Measurements from ENCODE around the gene SNED1. TPM values are rescaled to one million over a fixed set of nuclear protein-coding genes. Genes with fewer than 3 reads are reported as not detected.

SNED1 gene
- polyA plus RNA-seq, 1 donor from 2014 or later: 17.0 TPM

DNA sequence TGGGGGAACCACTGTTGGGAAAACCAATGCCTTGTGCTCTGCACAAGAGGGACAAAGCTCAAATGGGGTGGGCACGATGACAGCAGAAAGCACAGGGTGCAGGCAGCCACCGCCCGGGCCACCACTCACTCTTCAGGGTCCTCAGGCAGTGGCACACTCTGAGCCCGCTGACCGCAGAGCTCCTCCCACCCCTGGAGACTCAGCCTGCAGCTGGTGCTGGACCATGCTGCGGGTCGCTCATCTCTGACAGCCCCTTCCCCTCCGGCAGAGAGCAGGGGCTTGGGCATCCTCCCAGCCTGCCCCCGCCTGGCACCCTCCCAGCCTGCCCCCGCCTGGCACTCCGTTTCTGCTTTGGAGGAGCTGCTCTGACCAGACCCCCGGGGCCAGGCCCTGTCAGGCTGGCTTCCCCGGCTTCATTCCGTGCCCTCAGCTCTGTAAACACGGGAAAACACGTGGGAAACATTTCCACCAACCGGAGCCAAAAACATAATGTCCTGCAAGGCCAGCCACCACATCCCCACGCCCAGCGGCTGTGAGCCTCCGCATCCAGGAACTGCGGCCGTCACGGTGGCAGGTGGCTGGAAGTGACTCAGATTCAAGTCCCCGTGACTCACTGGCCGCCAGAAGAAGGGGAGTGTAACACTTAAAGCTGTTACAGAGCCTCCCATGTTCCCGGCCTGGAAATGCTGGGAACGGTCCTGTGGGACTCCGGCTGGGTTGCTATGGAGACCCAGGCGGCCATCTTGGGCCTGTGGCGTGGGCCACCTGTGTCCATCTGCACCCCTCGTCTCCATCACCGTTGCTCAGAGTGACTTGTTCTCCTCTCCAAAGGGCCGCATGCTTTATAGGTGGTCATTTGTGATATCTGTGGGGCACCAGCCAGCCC lies 6.8 kb upstream of the SNED1 start:
- no peak overlapping the region for H3K4me3 Mint-ChIP-seq

DNA sequence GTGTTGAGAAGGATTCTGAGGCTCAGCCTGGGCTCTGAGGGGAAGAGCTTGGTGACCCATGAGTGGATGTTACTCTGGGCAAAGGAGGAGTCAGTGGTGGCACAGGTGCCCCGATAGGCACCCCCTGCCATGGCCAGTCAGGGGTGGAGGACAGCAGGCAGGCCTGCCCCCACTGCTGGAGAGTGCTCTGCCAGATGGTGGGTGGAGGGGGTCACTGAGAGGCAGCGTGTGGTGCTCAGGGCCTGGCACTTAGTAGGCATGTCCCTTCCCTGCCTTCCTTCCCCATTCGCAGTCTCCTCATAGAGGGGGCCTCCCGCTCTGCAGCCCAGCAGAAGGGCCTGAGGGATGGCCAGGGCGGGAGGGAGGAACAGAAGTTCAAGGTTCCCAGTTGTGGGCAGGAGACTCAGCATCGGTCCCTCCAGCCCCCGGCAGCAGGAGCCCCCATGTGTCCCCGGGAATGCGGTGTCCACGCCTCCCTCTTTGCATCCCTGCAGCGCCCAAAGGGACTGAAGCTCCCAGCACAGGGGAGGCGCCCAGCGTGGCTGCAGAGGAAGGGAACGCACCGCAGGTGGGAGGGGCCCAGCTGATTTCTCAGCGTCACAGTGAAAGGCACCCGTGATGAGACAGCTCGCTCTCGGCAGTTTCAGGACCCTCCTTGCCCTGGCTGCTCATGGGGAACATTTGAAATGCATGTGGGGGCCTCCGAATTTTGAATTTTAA lies 5.7 kb upstream of the SNED1 start:
- no peaks in the 10 kb centered on the region for H3K9me3 Mint-ChIP-seq
- H3K4me3 Mint-ChIP-seq: peak overlapping the region in 2 of 4 donors; percentile 0 to 12
- no peak overlapping the region for H3K27ac Mint-ChIP-seq
- peaks cover 0 to 4% (median 2%) of the 10 kb centered on the region in 3 donors for H3K4me1 Mint-ChIP-seq
- H3K27me3 Mint-ChIP-seq: peaks cover 9% of the 10 kb centered on the region
- no peaks in the 10 kb centered on the region for H3K36me3 Mint-ChIP-seq

More for the DNA sequence above, 6.8 kb upstream of the SNED1 start:
- Mint-ChIP-seq H3K27ac (no peak overlapping the region), H3K36me3 (no peaks in the 10 kb centered on the region), H3K9me3 (no peaks in the 10 kb centered on the region), H3K27me3 (peaks cover 5% of the 10 kb centered on the region), H3K4me1 (no peaks in the 10 kb centered on the region)

DNA sequence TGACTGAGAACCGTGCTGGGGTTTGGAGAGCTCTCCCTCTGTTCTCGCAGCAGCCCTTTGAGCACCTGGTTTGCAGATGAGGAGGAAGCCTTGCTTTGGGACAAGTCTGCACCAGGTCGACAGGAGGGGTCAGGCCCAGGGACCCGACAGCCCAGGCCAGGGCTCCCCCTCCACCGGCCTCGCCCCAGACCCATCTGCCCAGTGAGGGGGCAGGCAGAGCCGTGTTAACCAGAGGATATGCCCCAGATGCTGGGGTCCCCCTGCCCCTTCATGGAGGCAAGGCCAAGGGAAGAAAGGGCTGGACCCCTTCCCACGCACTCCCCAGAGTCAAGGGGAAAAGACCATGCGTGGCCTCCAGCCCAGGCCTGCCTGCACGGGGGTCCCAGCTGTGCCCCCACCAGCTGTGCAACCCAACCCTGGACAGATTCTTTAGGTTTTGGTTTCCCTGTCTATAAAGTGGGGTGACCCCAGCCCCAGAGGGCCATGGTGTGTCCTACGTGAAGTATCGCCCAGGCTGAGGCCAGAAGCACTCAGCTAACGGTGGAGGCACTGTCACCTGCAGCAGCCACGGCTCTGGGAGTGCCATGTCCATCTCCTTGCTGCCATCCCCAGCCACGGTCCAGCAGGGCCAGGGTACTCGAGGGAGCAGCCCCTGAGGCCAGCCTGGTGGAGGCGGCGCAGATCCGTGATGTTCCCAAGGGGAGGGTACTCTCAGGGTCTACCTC lies 4.8 kb upstream of the SNED1 start:
- H3K4me1 Mint-ChIP-seq: peaks cover 0 to 4% (median 2%) of the 10 kb centered on the region in 3 donors
- H3K27me3 Mint-ChIP-seq: peaks cover 9% of the 10 kb centered on the region
- no peak overlapping the region for H3K27ac Mint-ChIP-seq
- no peak overlapping the region for H3K4me3 Mint-ChIP-seq
- no peaks in the 10 kb centered on the region for H3K36me3 Mint-ChIP-seq
- no peaks in the 10 kb centered on the region for H3K9me3 Mint-ChIP-seq

DNA sequence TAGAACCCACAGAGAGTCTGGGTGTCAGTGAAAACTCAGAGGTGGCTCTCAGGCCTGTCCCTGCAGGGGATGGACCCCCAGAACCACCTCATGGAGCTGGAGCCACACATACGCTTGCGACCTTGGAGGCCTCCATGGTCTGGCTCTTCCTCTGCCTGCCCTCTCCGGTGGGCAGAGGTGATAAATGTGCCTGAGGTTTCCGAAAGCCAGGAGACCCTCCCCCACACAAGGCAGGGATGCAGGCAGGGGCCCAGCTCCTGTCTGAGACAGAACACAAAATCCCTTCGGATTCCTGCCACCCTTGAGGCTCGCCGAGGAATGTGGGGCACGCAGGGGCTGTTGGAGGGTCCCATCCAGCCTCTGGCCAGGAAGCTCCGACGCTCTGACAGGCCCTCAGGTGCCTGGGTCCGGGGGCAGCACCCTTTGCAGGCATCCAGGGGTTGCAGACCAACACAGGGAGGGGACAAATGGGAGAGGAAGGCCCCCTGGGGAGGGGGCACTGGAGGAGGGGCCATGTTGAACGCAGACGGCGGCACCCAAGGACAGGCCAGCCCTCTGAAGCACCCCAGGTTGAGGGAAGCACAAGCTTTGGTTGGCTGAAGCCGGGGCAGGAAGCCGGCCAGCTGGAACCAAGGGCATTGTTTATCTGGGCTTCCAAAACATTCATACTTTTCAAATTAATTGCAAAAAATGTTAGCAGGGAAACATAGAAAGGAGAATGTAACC lies 4.1 kb upstream of the SNED1 start:
- no peaks in the 10 kb centered on the region for H3K9me3 Mint-ChIP-seq
- peaks cover 9% of the 10 kb centered on the region for H3K27me3 Mint-ChIP-seq
- no peaks in the 10 kb centered on the region for H3K36me3 Mint-ChIP-seq

DNA sequence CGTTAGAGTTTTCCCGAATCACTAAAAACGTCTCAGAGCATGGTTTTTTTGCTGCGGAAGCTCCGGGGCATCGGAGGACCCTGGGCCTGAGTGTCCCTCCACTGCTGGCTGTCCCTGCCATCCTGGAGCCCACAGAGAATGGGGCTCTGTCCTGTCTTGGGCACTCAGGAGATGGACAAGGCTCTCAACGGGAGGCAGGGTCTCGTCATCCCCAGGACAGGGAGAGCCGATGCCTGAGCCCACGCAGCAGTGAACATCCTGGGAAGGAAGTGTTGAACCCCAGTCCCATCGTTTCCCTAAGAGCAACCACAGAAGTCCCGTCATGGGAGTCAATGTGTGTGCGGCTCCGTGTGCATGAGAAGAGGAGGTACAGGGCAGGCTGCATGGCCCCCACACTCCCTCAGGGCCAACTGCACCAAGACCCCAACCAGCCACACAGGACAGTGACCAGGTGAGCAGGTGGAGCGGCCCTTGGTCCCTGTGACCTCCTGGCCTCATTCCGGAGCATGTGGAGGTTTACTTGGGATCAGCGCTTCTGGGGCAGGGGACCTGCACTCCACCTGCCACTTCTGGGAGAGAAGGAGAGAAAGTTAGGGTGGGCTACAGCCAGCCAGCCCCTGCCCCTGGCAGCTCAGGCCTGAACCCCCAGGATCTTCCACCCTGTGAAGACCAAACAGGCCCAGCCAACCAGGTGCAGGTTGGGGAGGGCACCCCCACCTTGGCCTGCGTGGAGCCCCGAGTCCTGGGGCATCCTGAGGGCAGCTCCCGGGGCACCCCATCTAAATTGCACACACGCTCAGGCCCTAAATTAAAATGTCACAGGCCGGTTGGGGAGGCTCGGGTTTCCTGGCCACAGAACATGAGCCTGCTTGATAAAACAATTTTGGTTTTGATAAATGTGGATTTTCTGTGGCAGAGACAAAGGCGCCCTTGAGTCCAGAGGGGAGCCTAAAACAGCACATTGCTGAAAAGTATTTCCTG lies 3.1 kb upstream of the SNED1 start:
- Mint-ChIP-seq H3K36me3 (no peaks in the 10 kb centered on the region), H3K9me3 (no peaks in the 10 kb centered on the region), H3K27ac (no peak overlapping the region), H3K4me1 (peaks cover 0 to 9% (median 4%) of the 10 kb centered on the region in 3 donors), H3K4me3 (peak overlapping the region in 1 of 4 donors; percentile 52), H3K27me3 (peaks cover 15% of the 10 kb centered on the region)

More for the DNA sequence above, 4.1 kb upstream of the SNED1 start:
- Mint-ChIP-seq H3K4me3 (no peak overlapping the region), H3K27ac (no peak overlapping the region), H3K4me1 (peaks cover 0 to 4% (median 2%) of the 10 kb centered on the region in 3 donors)

DNA sequence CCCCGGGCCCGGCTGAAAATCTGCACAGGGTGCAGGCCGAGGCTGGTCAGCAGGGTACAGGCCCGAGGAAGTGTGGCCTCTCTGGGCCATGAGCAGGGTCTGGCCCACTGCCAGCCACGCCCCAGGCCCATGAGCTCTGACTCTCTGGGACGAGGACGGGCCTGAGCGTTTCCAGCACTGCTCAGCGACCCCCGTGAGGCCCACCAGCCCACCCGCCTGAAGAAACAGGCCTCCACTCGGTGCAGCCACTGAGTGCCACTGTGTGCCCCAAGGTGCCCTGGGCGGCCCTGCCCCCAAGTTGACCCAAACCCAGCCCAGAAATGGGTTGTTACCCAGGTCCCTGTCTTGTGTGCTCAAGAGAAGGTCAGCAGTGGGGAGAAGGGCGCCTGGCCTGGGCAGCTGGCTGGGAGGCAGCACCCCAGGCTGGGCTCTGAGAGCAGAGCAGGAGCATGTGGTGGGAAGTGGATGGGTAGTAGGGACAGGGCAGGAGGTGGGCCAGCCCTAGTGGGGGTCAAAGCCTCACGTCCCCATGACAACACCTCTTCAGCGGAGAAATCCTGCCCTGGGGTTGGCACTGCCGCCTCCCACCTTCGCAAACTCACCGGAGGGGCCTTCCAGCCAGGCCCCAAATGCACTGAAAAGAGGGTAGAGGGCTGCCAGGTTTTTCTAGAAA lies 2.1 kb upstream of the SNED1 start:
- Mint-ChIP-seq H3K27ac (no peak overlapping the region), H3K4me3 (peak overlapping the region in 1 of 4 donors; percentile 72), H3K27me3 (peaks cover 16% of the 10 kb centered on the region), H3K9me3 (no peaks in the 10 kb centered on the region), H3K36me3 (no peaks in the 10 kb centered on the region), H3K4me1 (peaks cover 0 to 9% (median 4%) of the 10 kb centered on the region in 3 donors)

DNA sequence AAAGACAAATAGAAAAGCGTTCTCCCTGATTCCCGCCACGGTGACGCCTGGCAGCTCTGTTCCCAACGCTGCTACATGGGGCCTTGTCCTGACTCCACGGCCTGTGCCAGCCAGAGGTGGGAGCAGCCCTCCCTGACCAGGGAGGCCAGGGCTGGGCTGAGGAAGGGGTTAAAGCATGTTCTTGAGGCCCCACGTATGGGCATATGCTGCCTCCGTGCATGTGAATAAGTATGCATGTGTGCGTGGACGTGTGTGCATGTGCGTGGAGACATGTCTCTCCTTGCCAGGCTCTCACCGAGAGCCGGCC lies 1.6 kb upstream of the SNED1 start:
- Mint-ChIP-seq H3K4me1 (peaks cover 0 to 9% (median 4%) of the 10 kb centered on the region in 3 donors), H3K27ac (no peak overlapping the region), H3K9me3 (no peaks in the 10 kb centered on the region), H3K27me3 (peaks cover 16% of the 10 kb centered on the region), H3K4me3 (no peak overlapping the region), H3K36me3 (no peaks in the 10 kb centered on the region)

DNA sequence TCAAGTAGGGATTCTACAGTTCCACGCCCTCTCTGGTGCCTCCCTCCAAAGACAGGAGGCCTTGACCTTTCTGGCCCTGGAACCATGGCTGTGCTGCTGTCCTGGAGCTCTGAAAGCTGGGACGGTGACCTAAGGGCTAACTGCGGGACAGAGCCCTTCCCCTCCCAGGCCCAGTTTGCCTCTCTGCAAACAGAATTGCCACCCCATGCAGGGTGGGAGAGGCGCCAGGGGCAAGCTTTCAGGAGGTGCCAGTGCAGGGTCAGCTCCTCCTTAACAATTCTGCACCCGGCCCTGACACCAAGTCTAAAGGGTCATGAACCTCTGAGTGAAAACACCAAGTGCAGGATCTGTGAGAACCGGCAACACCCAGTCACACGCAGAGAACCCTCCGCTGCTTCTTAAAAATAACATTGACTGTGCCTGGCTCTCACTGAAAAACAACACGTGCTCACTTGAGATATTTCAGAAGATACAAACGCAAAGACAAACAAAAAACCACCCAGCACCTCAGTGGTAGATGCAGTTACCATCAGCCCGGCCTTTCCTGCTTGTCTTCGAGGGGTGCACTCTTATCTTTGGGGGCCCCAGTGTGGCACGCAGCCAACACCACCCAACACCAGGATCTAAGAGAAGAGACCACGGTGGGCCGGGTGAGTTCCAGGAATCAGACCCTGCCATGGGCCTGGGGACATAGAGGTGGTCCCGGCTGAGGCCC lies 1.1 kb upstream of the SNED1 start:
- peaks cover 13% of the 10 kb centered on the region for H3K27me3 Mint-ChIP-seq
- peaks cover 0 to 9% (median 4%) of the 10 kb centered on the region in 3 donors for H3K4me1 Mint-ChIP-seq
- no peaks in the 10 kb centered on the region for H3K36me3 Mint-ChIP-seq
- H3K4me3 Mint-ChIP-seq: peak overlapping the region; percentile 48 to 76 (median 58)
- no peaks in the 10 kb centered on the region for H3K9me3 Mint-ChIP-seq
- no peak overlapping the region for H3K27ac Mint-ChIP-seq

DNA sequence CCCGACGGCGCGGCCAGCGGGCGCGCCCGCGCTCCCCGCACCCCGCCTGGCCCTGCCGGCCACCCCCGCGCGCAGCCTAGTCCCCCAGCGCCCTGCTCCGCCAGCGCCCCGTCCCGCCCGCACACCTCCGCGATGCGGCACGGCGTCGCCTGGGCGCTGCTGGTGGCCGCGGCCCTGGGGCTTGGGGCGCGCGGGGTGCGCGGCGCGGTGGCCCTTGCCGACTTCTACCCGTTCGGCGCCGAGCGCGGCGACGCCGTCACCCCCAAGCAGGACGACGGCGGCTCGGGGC lies 232 bp downstream of the SNED1 start:
- no peaks in the 10 kb centered on the region for H3K36me3 Mint-ChIP-seq
- H3K27ac Mint-ChIP-seq: no peak overlapping the region
- peaks cover 0 to 9% (median 4%) of the 10 kb centered on the region in 3 donors for H3K4me1 Mint-ChIP-seq
- peaks cover 0 to 3% (median 3%) of the 10 kb centered on the region in 3 donors for H3K9me3 Mint-ChIP-seq
- H3K27me3 Mint-ChIP-seq: peaks cover 11% of the 10 kb centered on the region
- peak overlapping the region in 1 of 4 donors; percentile 33 for H3K4me3 Mint-ChIP-seq

DNA sequence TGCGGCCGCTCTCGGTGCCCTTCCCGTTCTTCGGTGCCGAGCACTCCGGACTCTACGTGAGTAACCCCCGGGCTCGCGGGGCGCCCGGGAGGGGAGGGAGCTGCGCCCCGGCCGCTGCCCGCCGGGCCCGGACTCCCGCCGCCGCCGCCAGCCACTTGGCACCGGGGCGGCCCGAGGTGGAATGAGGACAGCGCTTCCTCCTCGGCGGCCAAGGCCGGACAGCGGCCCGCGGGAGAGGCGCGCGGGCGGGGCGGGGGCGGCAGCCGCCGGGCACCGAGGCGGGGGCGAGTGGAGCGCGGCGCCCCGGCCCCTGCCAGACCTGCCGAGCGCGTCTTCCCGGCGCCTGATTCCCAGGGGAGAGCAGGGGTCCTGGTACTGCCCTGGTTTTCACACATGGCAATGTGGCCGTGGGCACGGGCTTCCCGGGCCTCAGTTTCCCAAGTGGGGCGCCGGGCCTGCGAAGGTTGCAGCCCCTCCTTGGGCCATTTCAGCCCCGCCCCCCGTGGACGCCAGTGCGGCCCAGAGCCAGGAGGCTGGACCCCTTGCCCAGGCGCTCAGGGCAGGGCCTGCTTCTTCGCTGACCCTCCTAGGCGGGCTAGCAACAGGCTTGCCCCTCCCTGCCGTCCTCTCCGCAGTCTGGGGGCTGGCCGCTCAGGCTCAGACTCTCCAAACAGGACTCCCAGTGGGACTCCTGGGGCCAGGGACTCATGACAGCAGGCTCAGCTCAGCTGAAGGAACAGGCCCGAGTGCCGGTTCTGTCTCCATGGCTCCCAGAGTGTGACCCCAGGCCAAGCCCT lies 775 bp downstream of the SNED1 start:
- peak overlapping the region; percentile 9 to 90 (median 58) for H3K4me3 Mint-ChIP-seq
- peaks cover 0 to 8% (median 6%) of the 10 kb centered on the region in 3 donors for H3K9me3 Mint-ChIP-seq
- peaks cover 0 to 9% (median 4%) of the 10 kb centered on the region in 3 donors for H3K4me1 Mint-ChIP-seq
- no peak overlapping the region for H3K27ac Mint-ChIP-seq
- no peaks in the 10 kb centered on the region for H3K36me3 Mint-ChIP-seq
- peaks cover 11% of the 10 kb centered on the region for H3K27me3 Mint-ChIP-seq

DNA sequence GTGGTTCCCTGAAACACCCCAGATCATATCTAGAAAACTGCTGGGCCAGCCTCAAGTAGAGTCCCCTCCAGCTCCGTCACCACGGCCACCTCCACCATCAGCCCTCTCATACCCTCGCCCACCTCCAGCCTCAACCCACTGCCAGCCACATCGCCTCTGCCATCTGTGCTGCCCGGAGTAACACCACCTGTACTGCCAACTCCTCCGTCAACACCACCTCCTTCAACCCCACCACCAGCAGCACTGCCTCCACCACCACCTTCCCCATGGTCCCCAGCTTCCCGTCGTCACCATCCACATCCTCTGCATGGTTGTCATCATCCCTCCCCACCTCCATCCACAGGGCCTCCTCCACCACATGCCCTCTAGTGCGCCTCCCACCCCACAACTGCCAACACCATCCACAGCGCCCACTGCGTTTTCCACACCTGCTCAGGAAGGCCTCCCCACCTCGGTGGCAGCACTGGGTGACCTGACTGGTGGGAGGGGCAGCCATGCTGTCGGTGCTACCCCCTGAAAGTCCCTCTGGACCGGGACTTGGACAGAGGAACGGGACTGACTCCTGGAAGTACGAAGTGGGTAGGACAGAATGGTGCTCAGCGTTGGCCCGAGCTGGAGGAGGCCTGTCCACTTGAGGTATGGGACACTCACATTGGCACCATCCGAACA lies 1.6 kb downstream of the SNED1 start:
- Mint-ChIP-seq H3K4me1 (peaks cover 0 to 9% (median 4%) of the 10 kb centered on the region in 3 donors), H3K36me3 (no peaks in the 10 kb centered on the region), H3K27me3 (peaks cover 11% of the 10 kb centered on the region), H3K4me3 (peak overlapping the region in 3 of 4 donors; percentile 38 to 90 (median 83)), H3K27ac (no peak overlapping the region), H3K9me3 (peaks cover 0 to 14% (median 6%) of the 10 kb centered on the region in 3 donors)

All from IgD-negative memory B cell (primary cell).